Dermis lymphatic vessel endothelial cell (primary cell): Measurements from ENCODE around the gene EARS2. TPM values are rescaled to one million over a fixed set of nuclear protein-coding genes. Genes with fewer than 3 reads are reported as not detected.

Experiments
- total RNA-seq: library from RNA; depleted of rRNA; stranded (reverse); fragments of >200 nt; gene quantifications from 2 replicates; pipeline ENCODE4 v1.2.1, GENCODE V29; 2014

EARS2 gene
- 12.9 and 15.5 TPM in 2 replicates for total RNA-seq

DNA sequence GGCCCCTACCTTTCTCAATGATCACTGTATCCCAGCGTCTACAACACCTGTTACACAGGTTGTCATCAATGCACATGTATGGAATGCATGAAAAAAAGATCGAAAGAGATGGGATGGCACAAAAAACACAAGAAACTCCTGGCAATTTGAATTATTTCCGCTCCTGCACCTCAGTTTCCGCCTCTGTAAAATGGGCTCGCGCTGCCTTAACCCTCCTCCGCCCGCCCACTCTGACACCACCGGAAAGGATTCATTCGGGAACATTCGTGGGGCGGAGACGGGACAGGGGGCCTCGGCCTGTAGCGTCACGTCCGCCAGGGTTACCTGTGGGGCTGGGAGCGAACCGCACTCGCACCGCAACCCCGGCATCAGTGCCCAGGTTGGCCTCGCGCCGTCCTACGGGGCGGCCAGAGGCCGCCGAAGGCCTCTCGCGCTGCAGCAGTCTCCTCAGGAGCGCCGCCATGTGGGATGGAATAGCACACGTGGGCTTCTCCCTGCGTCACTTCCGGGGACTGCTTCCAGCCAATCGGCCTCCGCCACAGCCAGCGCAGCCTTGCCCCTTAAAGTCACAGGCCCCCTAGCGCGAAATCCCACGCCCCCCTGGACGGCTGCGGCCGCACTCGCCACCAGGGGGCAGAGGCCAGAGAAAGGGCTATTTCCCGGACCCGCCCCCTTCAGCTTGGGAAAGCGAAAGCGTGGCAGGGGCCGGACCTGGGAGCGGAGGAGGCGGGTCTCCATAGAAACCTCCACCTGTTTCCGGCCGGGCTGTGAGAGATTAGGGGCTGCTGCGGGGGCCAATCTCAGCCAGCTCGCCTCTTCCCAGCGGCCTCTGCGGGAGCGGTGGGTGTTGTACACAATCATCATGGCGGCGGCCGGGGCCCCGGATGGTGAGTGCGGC is at the start of gene EARS2, which contains the start of gene UBFD1:
TSS of gene EARS2 (minus strand) at position 470 of the 898 bp plus-strand sequence. CDS start at position 463, 7 bp downstream.
TSS of gene UBFD1 (plus strand) at position 847 of the 898 bp plus-strand sequence. CDS start at position 863, 16 bp downstream.

DNA sequence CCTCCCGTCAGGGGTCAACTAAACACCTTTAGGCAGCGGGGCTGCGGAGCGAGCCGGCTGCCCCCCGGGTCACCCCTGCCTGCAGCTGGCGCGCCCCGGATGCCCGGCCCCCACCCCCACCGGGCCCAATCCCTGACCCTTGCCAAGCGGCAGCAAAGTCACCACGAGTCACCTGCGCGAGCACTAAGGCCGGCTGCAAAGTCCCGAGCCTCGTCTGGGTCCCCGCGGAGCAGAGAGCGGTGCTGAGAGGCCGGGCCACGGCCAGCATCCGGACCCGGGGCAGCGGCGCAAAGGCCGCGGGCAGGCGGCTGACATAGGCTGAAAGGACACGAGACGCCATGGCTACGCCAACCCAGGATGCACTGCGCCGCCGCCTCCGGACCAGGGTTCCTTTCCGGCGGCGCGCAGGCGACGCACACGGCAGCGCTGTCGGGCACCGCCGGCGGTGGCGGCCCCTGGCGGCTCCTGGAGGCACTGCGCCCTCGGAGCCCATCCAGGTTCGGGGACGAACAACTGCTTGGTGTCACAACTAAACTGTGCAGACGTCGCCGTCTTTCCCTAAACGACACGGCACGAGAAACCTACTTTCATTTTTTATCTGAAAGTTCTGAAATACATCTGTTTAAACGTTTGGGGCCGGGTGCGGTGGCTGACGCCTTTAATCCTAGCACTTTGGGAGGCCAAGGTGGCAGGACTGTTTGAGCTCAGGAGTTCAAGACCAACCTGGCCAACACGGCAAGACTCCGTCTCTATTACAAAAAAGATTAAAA is 39.0 kb upstream of the EARS2 start, which contains the start of gene NDUFAB1:
TSS of gene NDUFAB1 (minus strand) at position 366 of the 770 bp plus-strand sequence. CDS start at position 340, 26 bp downstream.

DNA sequence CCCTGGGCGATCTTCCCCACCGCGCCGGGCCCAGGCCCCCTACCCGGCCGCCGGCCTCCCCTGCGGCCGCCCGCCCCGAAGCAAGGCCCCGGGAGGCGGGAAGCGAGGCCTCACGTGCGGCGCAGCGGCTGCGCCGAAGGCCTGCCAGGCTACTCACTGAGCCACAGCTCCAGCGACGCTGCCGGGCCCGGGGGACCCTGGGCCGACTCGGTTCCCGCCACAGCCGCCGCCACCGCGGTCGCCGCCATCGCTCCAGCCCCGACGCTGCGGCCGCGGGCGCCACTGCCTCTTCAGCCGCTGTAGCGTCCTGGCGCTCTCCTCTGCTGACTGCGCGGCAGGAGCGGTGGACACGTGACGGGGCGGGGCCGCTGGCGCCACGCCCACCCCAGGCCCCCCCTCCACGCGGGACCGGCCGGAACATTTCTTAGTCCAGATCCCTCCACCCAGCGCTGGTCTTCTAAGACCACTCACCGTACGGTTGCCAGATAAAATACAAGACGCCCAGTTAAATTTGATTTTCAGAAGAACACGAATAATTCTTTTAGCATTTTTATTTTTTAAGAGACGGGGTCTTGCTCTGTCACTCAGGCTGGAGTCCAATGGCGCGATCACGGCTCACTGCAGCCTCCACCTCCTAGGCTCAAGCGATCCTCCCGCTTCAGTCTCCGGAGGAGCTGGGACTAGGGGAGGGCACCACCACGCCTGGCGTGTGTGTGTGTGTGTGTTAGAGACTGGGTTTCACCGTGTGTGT is 46.8 kb downstream of the EARS2 start, which contains the start of gene GGA2:
TSS of gene GGA2 (minus strand) at position 331 of the 751 bp plus-strand sequence. CDS start at position 248, 83 bp downstream.

Other genes with a start within 250 kb of the EARS2 start
- 12.0 and 14.7 TPM in 2 replicates for gene COG7, start 104.2 kb downstream of the EARS2 start, total RNA-seq
- 26.7 and 29.4 TPM in 2 replicates for gene GGA2, start 46.9 kb downstream of the EARS2 start, total RNA-seq
- 54.8 and 56.6 TPM in 2 replicates for gene UBFD1, start 377 bp upstream of the EARS2 start, total RNA-seq
- 136 and 137 TPM in 2 replicates for gene NDUFAB1, start 39.0 kb upstream of the EARS2 start, total RNA-seq
- 6.6 and 6.8 TPM in 2 replicates for gene PALB2, start 84.0 kb upstream of the EARS2 start, total RNA-seq
- gene DCTN5, start 84.1 kb upstream of the EARS2 start, total RNA-seq = 45.5 and 60.2 TPM in 2 replicates
- 3.7 and 4.7 TPM in 2 replicates for gene PLK1, start 121.5 kb upstream of the EARS2 start, total RNA-seq
- gene ERN2, start 155.9 kb upstream of the EARS2 start, total RNA-seq = not detected in 2 replicates
- gene CHP2, start 197.7 kb upstream of the EARS2 start, total RNA-seq = not detected in 2 replicates